ENCODE results near the gene ANXA5.

Gene ANXA5

DNA sequence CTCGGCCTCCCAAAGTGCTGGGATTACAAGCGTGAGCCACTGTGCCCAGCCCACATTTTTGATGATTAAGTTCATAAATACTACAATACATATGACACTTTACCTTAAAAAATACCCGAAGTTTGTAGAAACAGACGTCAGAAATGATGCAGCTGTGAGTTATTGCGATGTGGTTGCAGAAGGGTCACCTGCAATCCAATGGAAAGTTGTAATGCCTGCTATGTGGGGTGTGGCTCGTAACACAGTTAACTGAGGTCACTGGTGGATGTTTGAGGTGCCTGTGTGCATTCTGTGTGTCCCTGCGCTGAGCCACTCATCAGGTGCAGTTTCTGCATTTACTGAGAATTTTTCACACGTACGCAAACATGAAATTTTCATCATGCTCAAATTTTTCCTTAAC is 64.1 kb downstream of the ANXA5 start:
- no peak for DNase-seq

Data from NCI-H1417 treated with DMSO at 0.1 percent for 48 hours (cell line).